ENCODE data around the gene FOXN3. TPM values are rescaled to one million over a fixed set of nuclear protein-coding genes. Genes with fewer than 3 reads are reported as not detected.

The FOXN3 gene
- polyA plus RNA-seq, 2 of the 4 experiments (the other 2 are of a cell fraction), result 6.0 to 6.4 TPM

DNA sequence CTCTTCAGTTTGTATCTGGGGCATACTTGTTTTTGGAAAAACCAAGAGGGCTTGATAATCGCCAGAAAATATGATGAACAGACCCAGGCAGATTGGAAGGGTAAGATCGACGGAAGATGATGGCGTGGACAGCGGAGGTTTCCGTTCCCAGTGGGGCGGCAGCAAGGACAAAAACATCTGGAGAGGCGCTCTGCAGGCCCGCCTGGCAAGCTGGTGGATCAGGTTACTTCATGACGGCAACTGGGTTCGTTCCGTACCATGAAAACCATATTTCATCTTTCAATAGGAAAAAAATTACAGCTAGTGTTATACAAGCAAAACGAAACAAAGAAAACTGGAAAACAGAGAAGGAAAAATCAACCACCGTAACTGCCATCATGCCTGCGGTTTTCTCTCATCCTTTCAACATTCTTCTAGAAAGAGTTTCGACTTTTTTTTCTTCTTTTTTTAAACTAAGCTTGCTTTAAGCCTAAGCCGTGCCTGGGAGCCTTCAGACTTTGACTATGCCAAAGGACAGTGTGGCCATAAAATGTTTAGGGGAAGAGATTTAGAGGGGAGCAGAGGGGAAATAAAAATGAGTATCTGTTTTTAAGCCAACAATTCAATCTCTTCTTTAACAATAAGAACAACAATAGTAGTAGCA lies 210.5 kb downstream of the FOXN3 start:
- 79% methylated on average over 17 of the region's 17 CpGs for WGBS (ENCODE audit: missing lambda C conversion rate)

DNA sequence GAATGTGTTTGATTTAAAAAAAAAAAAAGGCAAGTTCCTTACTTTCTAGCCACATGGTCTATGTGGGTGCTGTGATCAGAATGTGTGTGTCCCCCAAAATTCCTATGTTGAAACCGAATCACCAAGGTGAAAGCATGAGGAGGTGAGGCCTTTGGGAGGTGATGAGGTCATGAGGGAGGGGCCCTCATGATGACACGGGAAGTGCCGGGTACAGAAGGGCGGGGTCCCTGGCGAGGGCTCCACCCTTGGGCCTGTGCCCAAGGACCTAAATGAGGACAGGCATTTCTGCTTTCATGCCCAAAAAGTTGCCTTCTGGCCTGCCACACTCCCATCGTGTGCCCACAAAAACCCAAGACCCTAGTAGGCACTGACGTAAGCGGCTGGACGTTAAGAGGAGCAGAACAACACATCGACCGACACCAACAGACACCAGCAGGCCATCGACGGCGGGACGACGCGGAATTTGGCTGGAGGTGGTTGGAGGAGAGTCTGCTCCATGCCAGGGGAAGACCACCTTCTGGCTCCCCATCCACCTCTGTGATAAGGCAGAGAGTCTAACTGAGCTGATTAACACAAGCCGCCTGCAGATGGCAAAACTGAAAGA lies 211.8 kb downstream of the FOXN3 start:
- Histone ChIP-seq H3K27ac (no peak overlapping the region), H3K4me1 (no peaks in the 10 kb centered on the region), H3K4me3 (no peak overlapping the region), H3K9me3 (no peaks in the 10 kb centered on the region), H3K4me2 (no peak overlapping the region)
- ChIA-PET POLR2A (no interaction called here), CTCF (interaction anchor here (1.8 kb wide), 1 partner anchor 8 kb away, joined by 5 read pairs; no protein-coding TSS in a partner anchor)
- ATAC-seq, result no peak
- WGBS (ENCODE audit: missing lambda C conversion rate), result 81% methylated on average over 18 of the region's 18 CpGs
- TF ChIP-seq HOXB5 (CRISPR knock-in tag; IDR thresholded peaks at IDR 0.05) (no peak), HEYL (CRISPR knock-in tag; IDR thresholded peaks at IDR 0.05) (no peak), NPAS2 (CRISPR knock-in tag; IDR thresholded peaks at IDR 0.05; ENCODE audit: borderline replicate concordance) (no peak), POLR2AphosphoS2 (conservative IDR thresholded peaks at IDR 0.05; ENCODE audit: low read length) (no peak)
- DNase-seq (ENCODE audit: low read depth in 1 of 2, low spot score in 1 of 2), result no peak
- no peak for FAIRE-seq

More for the DNA sequence above, 210.5 kb downstream of the FOXN3 start:
- no peaks in the 10 kb centered on the region for H3K4me1 ChIP-seq
- H3K27ac ChIP-seq, result no peak overlapping the region
- H3K9me3 ChIP-seq, result no peaks in the 10 kb centered on the region
- ATAC-seq, result no peak
- no peak for FAIRE-seq
- H3K4me2 ChIP-seq, result no peak overlapping the region
- TF ChIP-seq HEYL (CRISPR knock-in tag; IDR thresholded peaks at IDR 0.05), result no peak
- TF ChIP-seq RAD21 (conservative IDR thresholded peaks at IDR 0.05 in 1 of 2, IDR thresholded peaks at IDR 0.05 in 1 of 2), result no peak
- no peak for TF ChIP-seq FOSB (CRISPR knock-in tag; IDR thresholded peaks at IDR 0.05)
- TF ChIP-seq SREBF2 (IDR thresholded peaks at IDR 0.05), result no peak
- TF ChIP-seq, protein P1, sequence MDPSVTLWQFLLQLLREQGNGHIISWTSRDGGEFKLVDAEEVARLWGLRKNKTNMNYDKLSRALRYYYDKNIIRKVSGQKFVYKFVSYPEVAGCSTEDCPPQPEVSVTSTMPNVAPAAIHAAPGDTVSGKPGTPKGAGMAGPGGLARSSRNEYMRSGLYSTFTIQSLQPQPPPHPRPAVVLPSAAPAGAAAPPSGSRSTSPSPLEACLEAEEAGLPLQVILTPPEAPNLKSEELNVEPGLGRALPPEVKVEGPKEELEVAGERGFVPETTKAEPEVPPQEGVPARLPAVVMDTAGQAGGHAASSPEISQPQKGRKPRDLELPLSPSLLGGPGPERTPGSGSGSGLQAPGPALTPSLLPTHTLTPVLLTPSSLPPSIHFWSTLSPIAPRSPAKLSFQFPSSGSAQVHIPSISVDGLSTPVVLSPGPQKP (IDR thresholded peaks at IDR 0.05; ENCODE audit: low read depth, low read length), result no peak
- no peak for TF ChIP-seq TFCP2L1 (CRISPR knock-in tag; IDR thresholded peaks at IDR 0.05)
- CTCF ChIA-PET, result no interaction called here
- POLR2A ChIA-PET, result no interaction called here
- no peak overlapping the region for H3K4me3 ChIP-seq
- DNase-seq (ENCODE audit: low read depth in 1 of 2, low spot score in 1 of 2), result no peak

DNA sequence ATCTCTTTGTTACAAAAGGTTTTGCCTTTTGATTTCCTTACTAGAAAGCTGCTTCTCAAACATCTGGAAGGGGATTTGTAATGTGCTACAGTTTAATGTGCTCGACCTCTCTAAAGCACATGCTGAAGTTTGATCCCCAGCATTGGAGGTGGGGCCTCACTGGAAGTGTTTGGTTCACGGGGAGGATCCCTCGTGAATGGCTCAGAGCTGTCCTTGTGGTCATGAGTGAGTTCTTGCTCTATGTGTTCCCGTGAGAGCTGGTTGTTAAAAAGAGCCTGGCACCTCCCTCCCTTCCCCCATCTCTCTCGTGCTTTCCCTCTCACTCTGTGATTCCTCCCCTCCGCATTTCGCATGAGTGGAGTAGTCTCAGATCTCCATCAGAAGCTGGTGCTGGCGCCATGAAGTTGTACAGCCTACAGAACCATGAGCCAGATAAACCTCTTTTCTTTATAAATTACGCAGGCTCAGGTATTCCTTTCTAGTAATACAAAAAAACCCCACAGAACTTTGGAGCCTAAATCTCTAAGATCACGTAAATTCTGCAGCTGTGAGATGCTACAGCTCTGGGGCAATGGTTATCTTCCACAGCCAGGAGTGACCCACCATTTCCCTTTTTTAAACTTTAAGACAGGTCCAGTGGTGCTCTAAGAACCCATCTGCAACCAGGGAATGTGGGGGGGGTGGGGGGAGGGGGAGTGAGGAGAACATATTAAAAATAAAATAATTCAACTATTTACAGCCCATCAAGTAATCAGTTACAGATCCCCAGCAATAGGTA lies 214.4 kb downstream of the FOXN3 start:
- ChIA-PET POLR2A (no interaction called here), CTCF (interaction anchor here (0.6 to 1.0 kb wide), 2 partner anchors 35 to 734 kb away, joined by 3 read pairs; no protein-coding TSS in a partner anchor)
- WGBS (ENCODE audit: missing lambda C conversion rate), result 49% methylated on average over 10 of the region's 10 CpGs
- Histone ChIP-seq H3K4me1 (no peaks in the 10 kb centered on the region), H3K4me2 (no peak overlapping the region), H3K4me3 (no peak overlapping the region), H3K9me3 (no peaks in the 10 kb centered on the region), H3K27ac (no peak overlapping the region)
- FAIRE-seq, result no peak
- ATAC-seq, result no peak
- no peak for DNase-seq (ENCODE audit: low read depth in 1 of 2, low spot score in 1 of 2)
- TF ChIP-seq EP300 (IDR thresholded peaks at IDR 0.05) (no peak), KDM5A (IDR thresholded peaks at IDR 0.05) (no peak), ZSCAN20 (CRISPR knock-in tag; IDR thresholded peaks at IDR 0.05) (no peak), CHD2 (IDR thresholded peaks at IDR 0.05; ENCODE audit: low read length, partially characterized antibody) (no peak), ESRRA (IDR thresholded peaks at IDR 0.05; ENCODE audit: borderline replicate concordance, low read length) (no peak), KDM1A (IDR thresholded peaks at IDR 0.05; ENCODE audit: low read depth) (no peak), RCOR1 (IDR thresholded peaks at IDR 0.05; ENCODE audit: low read depth, low read length) (no peak), POLR2AphosphoS2 (conservative IDR thresholded peaks at IDR 0.05; ENCODE audit: low read length) (no peak), RARB (CRISPR knock-in tag; IDR thresholded peaks at IDR 0.05) (no peak), TFCP2L1 (CRISPR knock-in tag; IDR thresholded peaks at IDR 0.05) (no peak), RFX5 (IDR thresholded peaks at IDR 0.05) (no peak), PHF8 (IDR thresholded peaks at IDR 0.05; ENCODE audit: borderline replicate concordance, low read depth) (no peak)
- TF ChIP-seq, protein P2, sequence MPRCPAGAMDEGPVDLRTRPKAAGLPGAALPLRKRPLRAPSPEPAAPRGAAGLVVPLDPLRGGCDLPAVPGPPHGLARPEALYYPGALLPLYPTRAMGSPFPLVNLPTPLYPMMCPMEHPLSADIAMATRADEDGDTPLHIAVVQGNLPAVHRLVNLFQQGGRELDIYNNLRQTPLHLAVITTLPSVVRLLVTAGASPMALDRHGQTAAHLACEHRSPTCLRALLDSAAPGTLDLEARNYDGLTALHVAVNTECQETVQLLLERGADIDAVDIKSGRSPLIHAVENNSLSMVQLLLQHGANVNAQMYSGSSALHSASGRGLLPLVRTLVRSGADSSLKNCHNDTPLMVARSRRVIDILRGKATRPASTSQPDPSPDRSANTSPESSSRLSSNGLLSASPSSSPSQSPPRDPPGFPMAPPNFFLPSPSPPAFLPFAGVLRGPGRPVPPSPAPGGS (IDR thresholded peaks at IDR 0.05), result no peak
- TF ChIP-seq, protein P3, sequence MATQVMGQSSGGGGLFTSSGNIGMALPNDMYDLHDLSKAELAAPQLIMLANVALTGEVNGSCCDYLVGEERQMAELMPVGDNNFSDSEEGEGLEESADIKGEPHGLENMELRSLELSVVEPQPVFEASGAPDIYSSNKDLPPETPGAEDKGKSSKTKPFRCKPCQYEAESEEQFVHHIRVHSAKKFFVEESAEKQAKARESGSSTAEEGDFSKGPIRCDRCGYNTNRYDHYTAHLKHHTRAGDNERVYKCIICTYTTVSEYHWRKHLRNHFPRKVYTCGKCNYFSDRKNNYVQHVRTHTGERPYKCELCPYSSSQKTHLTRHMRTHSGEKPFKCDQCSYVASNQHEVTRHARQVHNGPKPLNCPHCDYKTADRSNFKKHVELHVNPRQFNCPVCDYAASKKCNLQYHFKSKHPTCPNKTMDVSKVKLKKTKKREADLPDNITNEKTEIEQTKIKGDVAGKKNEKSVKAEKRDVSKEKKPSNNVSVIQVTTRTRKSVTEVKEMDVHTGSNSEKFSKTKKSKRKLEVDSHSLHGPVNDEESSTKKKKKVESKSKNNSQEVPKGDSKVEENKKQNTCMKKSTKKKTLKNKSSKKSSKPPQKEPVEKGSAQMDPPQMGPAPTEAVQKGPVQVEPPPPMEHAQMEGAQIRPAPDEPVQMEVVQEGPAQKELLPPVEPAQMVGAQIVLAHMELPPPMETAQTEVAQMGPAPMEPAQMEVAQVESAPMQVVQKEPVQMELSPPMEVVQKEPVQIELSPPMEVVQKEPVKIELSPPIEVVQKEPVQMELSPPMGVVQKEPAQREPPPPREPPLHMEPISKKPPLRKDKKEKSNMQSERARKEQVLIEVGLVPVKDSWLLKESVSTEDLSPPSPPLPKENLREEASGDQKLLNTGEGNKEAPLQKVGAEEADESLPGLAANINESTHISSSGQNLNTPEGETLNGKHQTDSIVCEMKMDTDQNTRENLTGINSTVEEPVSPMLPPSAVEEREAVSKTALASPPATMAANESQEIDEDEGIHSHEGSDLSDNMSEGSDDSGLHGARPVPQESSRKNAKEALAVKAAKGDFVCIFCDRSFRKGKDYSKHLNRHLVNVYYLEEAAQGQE (IDR thresholded peaks at IDR 0.05), result no peak
- TF ChIP-seq, protein P1 (IDR thresholded peaks at IDR 0.05; ENCODE audit: low read depth, low read length), result no peak
- TF ChIP-seq, protein P4, sequence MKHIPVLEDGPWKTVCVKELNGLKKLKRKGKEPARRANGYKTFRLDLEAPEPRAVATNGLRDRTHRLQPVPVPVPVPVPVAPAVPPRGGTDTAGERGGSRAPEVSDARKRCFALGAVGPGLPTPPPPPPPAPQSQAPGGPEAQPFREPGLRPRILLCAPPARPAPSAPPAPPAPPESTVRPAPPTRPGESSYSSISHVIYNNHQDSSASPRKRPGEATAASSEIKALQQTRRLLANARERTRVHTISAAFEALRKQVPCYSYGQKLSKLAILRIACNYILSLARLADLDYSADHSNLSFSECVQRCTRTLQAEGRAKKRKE (CRISPR knock-in tag; IDR thresholded peaks at IDR 0.05; ENCODE audit: low read depth), result no peak
